Measurements from ENCODE around the gene ENOX1. TPM values are rescaled to one million over a fixed set of nuclear protein-coding genes. Genes with fewer than 3 reads are reported as not detected.

The ENOX1 gene
- 0.33 and 1.3 TPM in 2 replicates for total RNA-seq

GRCh38 chr13:43786766-43787517, at the start of gene ENOX1:
TSS of gene ENOX1 (minus strand) at chr13:43786972.

Other genes with a start within 250 kb of the ENOX1 start
- 2.0 and 2.4 TPM in 2 replicates for gene CCDC122, start 92.8 kb upstream of the ENOX1 start, total RNA-seq
- 1.8 and 2.7 TPM in 2 replicates for gene LACC1, start 92.9 kb upstream of the ENOX1 start, total RNA-seq

Measured in mesangial cell (primary cell).